Thoracic aorta (tissue), 2 donors: Measurements from ENCODE around the gene CPN1. TPM values are rescaled to one million over a fixed set of nuclear protein-coding genes. Genes with fewer than 3 reads are reported as not detected.

Source experiments
- ATAC-seq: fragments of 150-250 bp; one replicate; pipeline ENCODE4 v1.8.0; 2017; ENCODE audit warnings: low read depth; ENCODE audit not compliant: insufficient number of reproducible peaks, low FRiP score
- DNase-seq: peaks from one replicate; pipeline ENCODE4 v3.0.0-alpha.2; 2020; ENCODE audit warnings: low spot score
- H3K27ac ChIP-seq, 2 donors: fragments of 200-600 bp; sonication (generic); 1 replicate in 1 of 2; 2 replicates in 1 of 2; pipeline ENCODE4 v1.5.1; 2016; ENCODE audit warnings: mild to moderate bottlenecking in 2 of 2, moderate library complexity in 2 of 2
- H3K27me3 ChIP-seq: fragments of 200-600 bp; sonication (generic); replicated peaks from 2 replicates; pipeline ENCODE4 v1.6.0; 2016; ENCODE audit warnings: mild to moderate bottlenecking; ENCODE audit not compliant: insufficient read depth
- H3K36me3 ChIP-seq: fragments of 200-600 bp; sonication (generic); one replicate; pipeline ENCODE4 v1.5.1; 2016
- H3K4me1 ChIP-seq, 2 donors: fragments of 200-600 bp; sonication (generic); 1 replicate in 1 of 2; 2 replicates in 1 of 2; pipeline versions ENCODE4 v1.5.1 to v1.6.0; 2016; ENCODE audit warnings: low read depth in 2 of 2, mild to moderate bottlenecking in 1 of 2; ENCODE audit not compliant: control insufficient read depth in 1 of 2
- H3K4me3 ChIP-seq: fragments of 200-600 bp; sonication (generic); 2 replicates; pipeline ENCODE4 v1.5.1; 2016; ENCODE audit warnings: mild to moderate bottlenecking
- H3K9me3 ChIP-seq: fragments of 200-600 bp; sonication (generic); 2 replicates; pipeline ENCODE4 v1.5.1; 2016
- total RNA-seq, 2 donors: library from RNA; depleted of rRNA; stranded (reverse); fragments of >200 nt; gene quantifications; one replicate each; pipeline versions ENCODE4 v1.1.0 to v1.2.3, GENCODE V29; 2016
- TF ChIP-seq, protein P1 (sequence below): fragments of 200-600 bp; sonication (generic); IDR thresholded peaks from one replicate; pipeline ENCODE4 v1.5.1; 2019; ENCODE audit warnings: antibody characterized with exemption

CPN1 gene
- total RNA-seq, 2 donors from 2014 or later: not detected

DNA sequence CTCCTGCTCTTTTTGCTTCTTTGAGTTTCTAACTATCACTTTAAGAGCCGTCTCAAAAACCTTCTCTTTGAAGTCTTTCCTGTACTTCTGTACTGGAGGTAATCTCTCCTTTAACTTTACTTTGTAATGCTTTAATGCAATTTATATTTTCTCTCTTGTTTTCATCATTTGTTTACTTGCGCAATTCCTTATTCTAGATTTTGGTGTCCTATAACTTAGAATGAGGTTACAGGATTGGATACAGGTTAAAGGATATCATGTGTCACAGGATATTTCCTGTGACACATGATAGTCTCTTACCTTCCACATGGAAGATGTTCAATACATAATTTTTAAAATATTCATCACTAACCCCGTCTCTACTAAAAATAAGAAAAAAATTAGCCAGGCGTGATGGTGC is 42.4 kb upstream of the CPN1 start:
- H3K4me3 ChIP-seq: no peak overlapping the region
- no peak for DNase-seq
- TF ChIP-seq, protein P1, sequence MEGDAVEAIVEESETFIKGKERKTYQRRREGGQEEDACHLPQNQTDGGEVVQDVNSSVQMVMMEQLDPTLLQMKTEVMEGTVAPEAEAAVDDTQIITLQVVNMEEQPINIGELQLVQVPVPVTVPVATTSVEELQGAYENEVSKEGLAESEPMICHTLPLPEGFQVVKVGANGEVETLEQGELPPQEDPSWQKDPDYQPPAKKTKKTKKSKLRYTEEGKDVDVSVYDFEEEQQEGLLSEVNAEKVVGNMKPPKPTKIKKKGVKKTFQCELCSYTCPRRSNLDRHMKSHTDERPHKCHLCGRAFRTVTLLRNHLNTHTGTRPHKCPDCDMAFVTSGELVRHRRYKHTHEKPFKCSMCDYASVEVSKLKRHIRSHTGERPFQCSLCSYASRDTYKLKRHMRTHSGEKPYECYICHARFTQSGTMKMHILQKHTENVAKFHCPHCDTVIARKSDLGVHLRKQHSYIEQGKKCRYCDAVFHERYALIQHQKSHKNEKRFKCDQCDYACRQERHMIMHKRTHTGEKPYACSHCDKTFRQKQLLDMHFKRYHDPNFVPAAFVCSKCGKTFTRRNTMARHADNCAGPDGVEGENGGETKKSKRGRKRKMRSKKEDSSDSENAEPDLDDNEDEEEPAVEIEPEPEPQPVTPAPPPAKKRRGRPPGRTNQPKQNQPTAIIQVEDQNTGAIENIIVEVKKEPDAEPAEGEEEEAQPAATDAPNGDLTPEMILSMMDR: no peak
- H3K27me3 ChIP-seq: no peaks in the 10 kb centered on the region
- H3K27ac ChIP-seq: no peak overlapping the region
- no peak for ATAC-seq
- no peaks in the 10 kb centered on the region for H3K4me1 ChIP-seq
- H3K36me3 ChIP-seq: no peaks in the 10 kb centered on the region
- no peaks in the 10 kb centered on the region for H3K9me3 ChIP-seq

DNA sequence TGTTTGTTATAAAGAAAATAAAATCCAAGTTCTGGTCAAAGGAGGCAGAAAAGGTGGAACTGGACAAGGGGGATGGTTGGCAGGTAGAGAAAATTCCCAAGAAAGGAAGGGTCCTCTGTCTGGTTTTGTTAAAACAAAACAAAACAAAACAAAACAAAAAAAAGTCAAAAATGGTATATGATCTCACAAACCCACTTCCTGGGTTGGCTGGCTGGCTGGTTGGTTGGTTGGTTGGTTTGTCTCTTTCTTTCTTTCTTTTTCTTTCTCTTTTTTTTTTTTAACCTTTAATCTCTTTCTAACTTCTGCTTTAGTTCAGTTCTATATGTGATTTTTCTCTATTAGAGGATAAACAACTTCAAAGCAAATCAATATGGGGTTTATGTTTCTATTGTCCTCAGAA is 41.1 kb upstream of the CPN1 start:
- no peak overlapping the region for H3K4me3 ChIP-seq
- no peak overlapping the region for H3K27ac ChIP-seq
- H3K4me1 ChIP-seq: no peaks in the 10 kb centered on the region
- H3K9me3 ChIP-seq: no peaks in the 10 kb centered on the region
- DNase-seq (no peak), ATAC-seq (no peak)
- H3K36me3 ChIP-seq: no peaks in the 10 kb centered on the region
- no peaks in the 10 kb centered on the region for H3K27me3 ChIP-seq
- TF ChIP-seq, protein P1: no peak

DNA sequence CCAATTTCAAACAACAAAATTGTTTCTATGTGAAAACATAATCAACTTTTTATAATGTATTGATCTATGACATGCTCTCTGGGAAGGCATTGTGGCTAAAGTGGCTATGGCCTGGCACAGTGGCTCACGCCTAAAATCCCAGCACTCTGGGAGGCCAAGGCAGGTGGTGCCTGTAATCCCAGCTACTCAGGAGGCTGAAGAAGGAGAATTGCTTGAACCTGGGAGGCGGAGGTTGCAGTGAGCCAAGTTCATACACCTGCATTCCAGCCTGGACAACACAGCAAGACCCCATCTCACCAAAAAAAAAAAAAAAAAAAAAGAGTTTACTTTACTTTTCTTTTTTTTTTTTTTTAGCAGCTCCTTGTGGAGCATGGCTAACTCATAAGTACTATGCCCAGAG is 38.9 kb upstream of the CPN1 start:
- Histone ChIP-seq H3K27ac (no peak overlapping the region), H3K36me3 (no peaks in the 10 kb centered on the region), H3K4me1 (no peaks in the 10 kb centered on the region), H3K4me3 (no peak overlapping the region), H3K9me3 (no peaks in the 10 kb centered on the region), H3K27me3 (no peaks in the 10 kb centered on the region)
- DNase-seq (no peak), ATAC-seq (no peak)
- TF ChIP-seq, protein P1: no peak

DNA sequence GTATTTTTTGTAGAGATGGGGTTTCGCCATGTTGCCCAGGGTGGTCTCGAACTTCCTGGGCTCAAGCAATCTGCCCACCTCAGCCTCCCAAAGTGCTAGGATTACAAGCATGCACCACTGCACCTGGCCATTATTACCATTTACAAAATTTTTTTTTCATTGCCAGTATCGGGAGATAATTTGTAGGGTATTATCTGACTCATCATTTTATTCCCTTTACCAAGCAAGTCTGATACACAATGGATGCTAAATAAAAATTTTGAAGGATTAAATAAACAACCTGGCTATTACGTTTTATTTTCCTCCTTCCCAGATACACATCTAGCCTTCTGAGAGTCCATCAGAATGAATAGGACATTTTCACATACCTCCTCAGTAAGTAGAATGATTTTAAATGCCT is 38.1 kb upstream of the CPN1 start:
- ATAC-seq: no peak

DNA sequence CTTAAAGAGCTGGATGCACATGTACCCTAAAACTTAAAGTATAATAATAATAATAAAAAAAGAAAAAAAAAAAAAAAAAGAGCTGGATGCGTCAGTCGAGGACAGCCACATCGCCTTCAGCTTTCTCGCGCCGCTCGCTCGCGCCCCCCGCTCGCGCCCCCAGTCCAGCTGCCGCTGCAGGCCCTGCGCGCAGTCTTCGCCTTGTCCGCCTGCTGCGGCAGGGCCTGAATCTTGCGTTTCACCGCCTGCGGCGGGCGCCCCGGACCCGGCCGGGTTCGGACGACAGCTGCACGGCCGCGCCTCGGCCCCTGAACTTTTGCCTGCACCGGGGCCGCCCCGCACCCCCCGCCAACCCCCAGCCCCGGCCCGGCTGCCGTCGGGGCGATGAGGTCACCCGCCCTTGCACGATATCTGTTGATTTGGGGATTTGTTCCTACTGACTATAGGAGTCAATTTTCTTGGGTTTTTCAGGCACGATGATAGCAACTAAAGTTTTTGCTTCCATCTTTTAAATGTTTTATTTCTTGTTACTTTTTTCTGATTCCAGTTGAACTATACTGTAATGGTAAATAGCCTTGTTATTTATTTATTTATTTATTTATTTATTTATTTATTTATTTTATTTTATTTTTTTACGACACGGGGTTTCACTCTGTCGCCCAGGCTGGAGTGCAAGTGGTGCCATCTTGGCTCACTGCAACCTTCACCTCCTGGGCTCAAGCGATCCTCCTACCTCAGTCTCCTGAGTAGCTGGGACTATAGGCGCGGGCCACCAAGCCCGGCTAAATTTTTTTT is 33.5 kb upstream of the CPN1 start:
- no peak for ATAC-seq
- DNase-seq: no peak
- no peak overlapping the region for H3K4me3 ChIP-seq
- H3K36me3 ChIP-seq: no peaks in the 10 kb centered on the region
- TF ChIP-seq, protein P1: no peak
- no peak overlapping the region for H3K27ac ChIP-seq
- no peaks in the 10 kb centered on the region for H3K9me3 ChIP-seq
- no peaks in the 10 kb centered on the region for H3K27me3 ChIP-seq
- no peaks in the 10 kb centered on the region for H3K4me1 ChIP-seq

More for the DNA sequence above, 38.1 kb upstream of the CPN1 start:
- H3K4me3 ChIP-seq: no peak overlapping the region
- no peaks in the 10 kb centered on the region for H3K27me3 ChIP-seq
- H3K27ac ChIP-seq: no peak overlapping the region
- no peaks in the 10 kb centered on the region for H3K36me3 ChIP-seq
- no peaks in the 10 kb centered on the region for H3K9me3 ChIP-seq
- no peaks in the 10 kb centered on the region for H3K4me1 ChIP-seq
- DNase-seq: no peak
- TF ChIP-seq, protein P1: no peak
